ENCODE results near the gene MINDY4. TPM values are rescaled to one million over a fixed set of nuclear protein-coding genes. Genes with fewer than 3 reads are reported as not detected.

The MINDY4 gene
- total and polyA plus RNA-seq, 2 donors = 5.6 to 12.8 TPM

- DNase-seq (ENCODE audit: extremely low spot score) = no peak
- Histone ChIP-seq H3K4me1 (ENCODE audit: insufficient read depth) (no peaks in the 10 kb centered on the region), H3K4me3 (ENCODE audit: low read depth, low read length) (no peak overlapping the region), H3K36me3 (ENCODE audit: insufficient read depth) (no peaks in the 10 kb centered on the region), H3K27ac (ENCODE audit: low read depth) (no peak overlapping the region)
- 85% methylated on average over 2 of the region's 2 CpGs for WGBS
These were observed 102.0 kb downstream of the MINDY4 start for GRCh38 chr7:30873207-30873606.

GRCh38 chr7:30873656-30874055, 102.4 kb downstream of the MINDY4 start:
- WGBS = 53% methylated on average over 6 of the region's 6 CpGs
- no peak for DNase-seq (ENCODE audit: extremely low spot score)
- Histone ChIP-seq H3K27ac (ENCODE audit: low read depth) (no peak overlapping the region), H3K4me1 (ENCODE audit: insufficient read depth) (no peaks in the 10 kb centered on the region), H3K4me3 (ENCODE audit: low read depth, low read length) (no peak overlapping the region), H3K36me3 (ENCODE audit: insufficient read depth) (no peaks in the 10 kb centered on the region)

GRCh38 chr7:30874656-30875302, 103.6 kb downstream of the MINDY4 start:
- DNase-seq (ENCODE audit: extremely low spot score) = no peak
- Histone ChIP-seq H3K27ac (ENCODE audit: low read depth) (no peak overlapping the region), H3K36me3 (ENCODE audit: insufficient read depth) (no peaks in the 10 kb centered on the region), H3K4me1 (ENCODE audit: insufficient read depth) (no peaks in the 10 kb centered on the region), H3K4me3 (ENCODE audit: low read depth, low read length) (no peak overlapping the region)
- WGBS = 91% methylated on average over 5 of the region's 5 CpGs

- WGBS = 72% methylated on average over 9 of the region's 9 CpGs
- DNase-seq (ENCODE audit: extremely low spot score) = no peak
- Histone ChIP-seq H3K27ac (ENCODE audit: low read depth) (no peak overlapping the region), H3K4me3 (ENCODE audit: low read depth, low read length) (no peak overlapping the region), H3K4me1 (ENCODE audit: insufficient read depth) (no peaks in the 10 kb centered on the region), H3K36me3 (ENCODE audit: insufficient read depth) (no peaks in the 10 kb centered on the region)
These were observed 106.0 kb downstream of the MINDY4 start for GRCh38 chr7:30877015-30877769.

GRCh38 chr7:30877993-30878392, 106.8 kb downstream of the MINDY4 start:
- no peak overlapping the region for H3K4me3 ChIP-seq (ENCODE audit: low read depth, low read length)
- 88% methylated on average over 5 of the region's 5 CpGs for WGBS
- DNase-seq (ENCODE audit: extremely low spot score) = no peak
- H3K27ac ChIP-seq (ENCODE audit: low read depth) = no peak overlapping the region
- no peaks in the 10 kb centered on the region for H3K4me1 ChIP-seq (ENCODE audit: insufficient read depth)
- H3K36me3 ChIP-seq (ENCODE audit: insufficient read depth) = no peaks in the 10 kb centered on the region

GRCh38 chr7:30879139-30880124, 108.2 kb downstream of the MINDY4 start:
- H3K4me1 ChIP-seq (ENCODE audit: insufficient read depth) = no peaks in the 10 kb centered on the region
- DNase-seq (ENCODE audit: extremely low spot score) = no peak
- WGBS = 68% methylated on average over 14 of the region's 14 CpGs
- H3K36me3 ChIP-seq (ENCODE audit: insufficient read depth) = no peaks in the 10 kb centered on the region
- H3K27ac ChIP-seq (ENCODE audit: low read depth) = no peak overlapping the region
- H3K4me3 ChIP-seq (ENCODE audit: low read depth, low read length) = no peak overlapping the region

- Histone ChIP-seq H3K36me3 (ENCODE audit: insufficient read depth) (no peaks in the 10 kb centered on the region), H3K4me3 (ENCODE audit: low read depth, low read length) (no peak overlapping the region), H3K4me1 (ENCODE audit: insufficient read depth) (no peaks in the 10 kb centered on the region), H3K27ac (ENCODE audit: low read depth) (no peak overlapping the region)
- 42% methylated on average over 12 of the region's 12 CpGs for WGBS
- no peak for DNase-seq (ENCODE audit: extremely low spot score)
These were observed 109.0 kb downstream of the MINDY4 start for GRCh38 chr7:30880125-30880720.

- DNase-seq (ENCODE audit: extremely low spot score) = no peak
- H3K4me3 ChIP-seq (ENCODE audit: low read depth, low read length) = no peak overlapping the region
- H3K4me1 ChIP-seq (ENCODE audit: insufficient read depth) = no peaks in the 10 kb centered on the region
- H3K36me3 ChIP-seq (ENCODE audit: insufficient read depth) = no peaks in the 10 kb centered on the region
- 43% methylated on average over 4 of the region's 4 CpGs for WGBS
- no peak overlapping the region for H3K27ac ChIP-seq (ENCODE audit: low read depth)
These were observed 109.7 kb downstream of the MINDY4 start for GRCh38 chr7:30880941-30881340.

- WGBS = 72% methylated on average over 7 of the region's 7 CpGs
- no peaks in the 10 kb centered on the region for H3K4me1 ChIP-seq (ENCODE audit: insufficient read depth)
- H3K27ac ChIP-seq (ENCODE audit: low read depth) = no peak overlapping the region
These were observed 110.2 kb downstream of the MINDY4 start for GRCh38 chr7:30881448-30881847.

GRCh38 chr7:30884881-30885280, 113.7 kb downstream of the MINDY4 start:
- Histone ChIP-seq H3K36me3 (ENCODE audit: insufficient read depth) (no peaks in the 10 kb centered on the region), H3K4me1 (ENCODE audit: insufficient read depth) (no peaks in the 10 kb centered on the region), H3K4me3 (ENCODE audit: low read depth, low read length) (no peak overlapping the region), H3K27ac (ENCODE audit: low read depth) (no peak overlapping the region)
- no peak for DNase-seq (ENCODE audit: extremely low spot score)

More at GRCh38 chr7:30881448-30881847, 110.2 kb downstream of the MINDY4 start:
- Histone ChIP-seq H3K36me3 (ENCODE audit: insufficient read depth) (no peaks in the 10 kb centered on the region), H3K4me3 (ENCODE audit: low read depth, low read length) (no peak overlapping the region)
- no peak for DNase-seq (ENCODE audit: extremely low spot score)

- Histone ChIP-seq H3K4me1 (ENCODE audit: insufficient read depth) (no peaks in the 10 kb centered on the region), H3K36me3 (ENCODE audit: insufficient read depth) (no peaks in the 10 kb centered on the region), H3K27ac (ENCODE audit: low read depth) (no peak overlapping the region), H3K4me3 (ENCODE audit: low read depth, low read length) (no peak overlapping the region)
- DNase-seq (ENCODE audit: extremely low spot score) = no peak
- WGBS = 69% methylated on average over 7 of the region's 7 CpGs
These were observed 115.4 kb downstream of the MINDY4 start for GRCh38 chr7:30886608-30887011.

GRCh38 chr7:30887464-30887872, 116.3 kb downstream of the MINDY4 start:
- Histone ChIP-seq H3K36me3 (ENCODE audit: insufficient read depth) (no peaks in the 10 kb centered on the region), H3K27ac (ENCODE audit: low read depth) (no peak overlapping the region), H3K4me3 (ENCODE audit: low read depth, low read length) (no peak overlapping the region), H3K4me1 (ENCODE audit: insufficient read depth) (no peaks in the 10 kb centered on the region)
- DNase-seq (ENCODE audit: extremely low spot score) = no peak
- 68% methylated on average over 10 of the region's 10 CpGs for WGBS

- WGBS = 35% methylated on average over 3 of the region's 3 CpGs
- H3K27ac ChIP-seq (ENCODE audit: low read depth) = no peak overlapping the region
- DNase-seq (ENCODE audit: extremely low spot score) = no peak
These were observed 117.5 kb downstream of the MINDY4 start for GRCh38 chr7:30888747-30889146.

More at GRCh38 chr7:30888747-30889146, 117.5 kb downstream of the MINDY4 start:
- Histone ChIP-seq H3K4me3 (ENCODE audit: low read depth, low read length) (no peak overlapping the region), H3K4me1 (ENCODE audit: insufficient read depth) (no peaks in the 10 kb centered on the region), H3K36me3 (ENCODE audit: insufficient read depth) (no peaks in the 10 kb centered on the region)
